Measurements from ENCODE around the gene PRPF31. TPM values are rescaled to one million over a fixed set of nuclear protein-coding genes. Genes with fewer than 3 reads are reported as not detected.

PRPF31 gene
- total and polyA plus RNA-seq, 9 of the 15 experiments (the other 6 are each of a cell fraction or from before 2014, with no cell fraction given): 5.8 to 92.2 (median 69.2) TPM

DNA sequence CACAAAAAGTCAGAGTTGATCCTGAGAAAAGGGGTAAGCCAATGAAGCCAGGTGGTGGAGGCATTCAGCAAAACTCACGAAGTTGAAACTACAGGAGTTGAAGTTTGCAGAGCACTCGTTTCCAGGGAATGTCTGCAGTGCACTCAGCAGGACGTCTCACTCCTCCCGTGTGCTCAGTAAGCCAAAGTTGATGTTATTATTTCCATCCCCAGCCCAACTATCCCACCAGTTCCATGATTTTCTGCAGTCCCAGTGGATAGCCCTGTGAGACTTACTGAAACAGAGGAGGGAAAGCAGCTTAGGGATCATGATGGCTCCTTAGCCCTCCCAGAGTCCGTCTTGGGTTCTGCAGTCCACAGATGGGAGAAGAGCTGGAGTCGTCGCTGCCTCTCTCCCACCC, 34.5 kb upstream of the PRPF31 start, which contains the start of gene TARM1:
TARM1 (minus strand) TSS at position 334 of the 400 bp plus-strand sequence; CDS start at position 309, 25 bp downstream.
- peaks cover 4 to 20% of the 10 kb centered on the region in 2 experiments; a peak in 4 of 5 replicates for H3K27me3 ChIP-seq (ENCODE audit: control insufficient read depth in 2 of 2, insufficient read depth in 2 of 2, low read length in 2 of 2)
- CTCF ChIA-PET (ENCODE audit: low intra/inter-chr PET ratio): no interaction called here
- no peak within 1 kb of the TSS for H3K9ac ChIP-seq (ENCODE audit: insufficient read depth in 1 of 2, low read depth in 2 of 2, low read length in 2 of 2)
- POLR2A ChIA-PET: no interaction called here
- H3K79me2 ChIP-seq (ENCODE audit: control insufficient read depth, insufficient read depth, low read length): no peaks in the 10 kb centered on the region
- peaks cover 5% of the 10 kb centered on the region for H3K9me3 ChIP-seq (replicated peaks; ENCODE audit: control insufficient read depth, insufficient read depth, low read depth, low read length)
- intact Hi-C loops (cut with micrococcal nuclease): no loop called here
- no peak for DNase-seq (ENCODE audit: extremely low read depth in 1 of 4, low spot score in 3 of 4)
- no peak within 1 kb of the TSS for H3K4me2 ChIP-seq (ENCODE audit: insufficient read depth, low read length)
- BruUV-seq (replicated peaks): no TSS peak
- H3K4me3 ChIP-seq: no peak within 1 kb of the TSS
- FAIRE-seq: no peak
- H2AFZ ChIP-seq (ENCODE audit: low read depth, low read length): no peak within 1 kb of the TSS
- WGBS (ENCODE audit: insufficient coverage, low coverage, missing lambda C conversion rate): 0% methylated on average over 7 of the region's 7 CpGs
- in situ Hi-C loops (cut with MboI): no loop called here
- H3K4me1 ChIP-seq (replicated peaks in 1 of 2; ENCODE audit: control insufficient read depth in 2 of 2, insufficient read depth in 2 of 2, low read length in 2 of 2): no peaks in the 10 kb centered on the region
- H3K27ac ChIP-seq (ENCODE audit: extremely low read depth, low read depth, low read length): no peak within 1 kb of the TSS
- no peaks in the 10 kb centered on the region for H3K36me3 ChIP-seq (ENCODE audit: control insufficient read depth, insufficient read depth, low read length)
- 0 out of 3 replicates have a peak, but pooled peaks of 1 of the 2 experiments have one; percentile 28 for TF ChIP-seq CBX3 (IDR thresholded peaks at IDR 0.05; ENCODE audit: borderline replicate concordance in 1 of 2, low read length in 2 of 2)
- TF ChIP-seq NRF1 (conservative IDR thresholded peaks at IDR 0.05 in 1 of 2, IDR thresholded peaks at IDR 0.05 in 1 of 2): no peak
- peak; percentile 78 for TF ChIP-seq ZFP1 (CRISPR knock-in tag; IDR thresholded peaks at IDR 0.05)
- ATAC-seq: no peak
- H3K9me1 ChIP-seq (ENCODE audit: control insufficient read depth, insufficient read depth, low read length): no peaks in the 10 kb centered on the region
- no peaks in the 10 kb centered on the region for H4K20me1 ChIP-seq (replicated peaks; ENCODE audit: control insufficient read depth, insufficient read depth, low read length)

GRCh38 chr19:54084410-54084809, 31.1 kb upstream of the PRPF31 start:
- peaks cover 4 to 9% of the 10 kb centered on the region in 2 experiments; a peak in 4 of 5 replicates for H3K27me3 ChIP-seq (ENCODE audit: control insufficient read depth in 2 of 2, insufficient read depth in 2 of 2, low read length in 2 of 2)
- peaks cover 5% of the 10 kb centered on the region for H3K9me3 ChIP-seq (replicated peaks; ENCODE audit: control insufficient read depth, insufficient read depth, low read depth, low read length)
- no peaks in the 10 kb centered on the region for H3K9me1 ChIP-seq (ENCODE audit: control insufficient read depth, insufficient read depth, low read length)
- H3K4me3 ChIP-seq: no peak overlapping the region
- no peaks in the 10 kb centered on the region for H3K36me3 ChIP-seq (ENCODE audit: control insufficient read depth, insufficient read depth, low read length)
- no peak for TF ChIP-seq NR2F6 (CRISPR knock-in tag; IDR thresholded peaks at IDR 0.05)
- no peak for TF ChIP-seq TAF7 (tag; IDR thresholded peaks at IDR 0.05)
- no peak for TF ChIP-seq THRAP3 (IDR thresholded peaks at IDR 0.05; ENCODE audit: borderline replicate concordance)
- no peak for TF ChIP-seq CHD4 (IDR thresholded peaks at IDR 0.05; ENCODE audit: insufficient read depth, insufficient replicate concordance, low read depth, low read length, poor library complexity, severe bottlenecking)
- TF ChIP-seq ZBTB49 (CRISPR knock-in tag; IDR thresholded peaks at IDR 0.05; ENCODE audit: borderline replicate concordance): no peak
- TF ChIP-seq ZNF696 (CRISPR knock-in tag; conservative IDR thresholded peaks at IDR 0.05): no peak
- no peak for TF ChIP-seq CBX2 (IDR thresholded peaks at IDR 0.05; ENCODE audit: insufficient read depth, low read length, poor library complexity, severe bottlenecking)
- ChIA-PET CTCF (ENCODE audit: low intra/inter-chr PET ratio) (no interaction called here), POLR2A (no interaction called here)
- in situ Hi-C loops (cut with MboI) (no loop called here), intact Hi-C loops (cut with micrococcal nuclease) (no loop called here)
- no peaks in the 10 kb centered on the region for H4K20me1 ChIP-seq (replicated peaks; ENCODE audit: control insufficient read depth, insufficient read depth, low read length)
- no peak overlapping the region for H3K9ac ChIP-seq (ENCODE audit: insufficient read depth in 1 of 2, low read depth in 2 of 2, low read length in 2 of 2)
- ATAC-seq: no peak
- no peaks in the 10 kb centered on the region for H3K4me1 ChIP-seq (replicated peaks in 1 of 2; ENCODE audit: control insufficient read depth in 2 of 2, insufficient read depth in 2 of 2, low read length in 2 of 2)
- BruUV-seq (replicated peaks): no TSS peak
- H2AFZ ChIP-seq (ENCODE audit: low read depth, low read length): no peak overlapping the region
- no peak overlapping the region for H3K4me2 ChIP-seq (ENCODE audit: insufficient read depth, low read length)
- 0% methylated on average over 3 of the region's 3 CpGs for WGBS (ENCODE audit: insufficient coverage, low coverage, missing lambda C conversion rate)
- no peak for DNase-seq (ENCODE audit: extremely low read depth in 1 of 4, low spot score in 3 of 4)
- FAIRE-seq: no peak
- no peak overlapping the region for H3K27ac ChIP-seq (ENCODE audit: extremely low read depth, low read depth, low read length)
- no peaks in the 10 kb centered on the region for H3K79me2 ChIP-seq (ENCODE audit: control insufficient read depth, insufficient read depth, low read length)
